HG03432 (cell line): Measurements from ENCODE around the gene VSTM2B.

Experiments used
- ATAC-seq: cut with Tn5 transposase; IDR thresholded peaks from one replicate; pipeline ENCODE4 v1.9.1; 2021; ENCODE audit warnings: mild to moderate bottlenecking, moderate library complexity; ENCODE audit not compliant: unreplicated experiment

VSTM2B gene

DNA sequence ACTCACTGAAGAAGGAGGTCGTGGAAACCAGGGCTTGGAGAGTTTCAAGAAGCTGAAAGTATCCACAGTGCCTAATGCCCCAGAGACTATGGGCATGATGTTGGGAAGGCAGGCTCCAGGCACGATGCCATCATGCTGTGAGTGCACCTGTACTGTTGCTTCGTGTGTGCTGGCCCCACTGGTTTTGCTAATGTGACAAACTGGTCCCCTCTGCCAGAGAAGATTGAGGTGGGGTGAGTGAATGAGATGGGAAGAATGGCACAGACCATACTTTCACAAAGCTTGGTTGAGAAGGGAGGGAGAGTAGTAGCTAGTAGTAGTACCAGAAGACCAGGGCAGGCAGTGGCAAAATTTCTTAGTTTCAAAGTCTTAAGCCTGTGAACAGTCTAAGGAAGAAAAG is 61.3 kb downstream of the VSTM2B start:
- peak; percentile 7 for ATAC-seq

GRCh38 chr19:29587518-29587986 is 61.8 kb downstream of the VSTM2B start:
- peak; percentile 97 for ATAC-seq

GRCh38 chr19:29588095-29588494 is 62.3 kb downstream of the VSTM2B start:
- ATAC-seq: no peak

GRCh38 chr19:29590278-29590677 is 64.5 kb downstream of the VSTM2B start:
- ATAC-seq: no peak

DNA sequence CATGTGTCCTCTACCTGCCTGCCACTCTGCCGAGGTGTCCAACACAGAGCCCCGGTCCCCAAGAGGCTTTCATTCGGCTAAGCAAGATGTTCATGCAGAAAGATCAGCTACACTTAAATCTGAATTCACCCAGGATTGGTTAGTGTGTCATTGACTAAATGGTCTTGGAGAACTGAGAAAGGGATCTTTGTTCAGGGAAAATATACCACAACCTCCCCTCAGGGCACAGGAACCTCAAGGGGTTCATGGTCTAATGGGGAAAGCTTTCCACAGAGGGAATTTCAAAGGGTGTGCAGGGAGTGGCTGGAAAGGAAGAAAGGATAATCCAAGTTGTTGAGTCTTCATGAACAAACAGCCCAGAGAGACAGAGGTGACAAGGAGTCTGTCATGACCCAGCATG is 65.9 kb downstream of the VSTM2B start:
- no peak for ATAC-seq

- ATAC-seq: no peak
Observed at GRCh38 chr19:29593869-29594268, 68.1 kb downstream of the VSTM2B start.

DNA sequence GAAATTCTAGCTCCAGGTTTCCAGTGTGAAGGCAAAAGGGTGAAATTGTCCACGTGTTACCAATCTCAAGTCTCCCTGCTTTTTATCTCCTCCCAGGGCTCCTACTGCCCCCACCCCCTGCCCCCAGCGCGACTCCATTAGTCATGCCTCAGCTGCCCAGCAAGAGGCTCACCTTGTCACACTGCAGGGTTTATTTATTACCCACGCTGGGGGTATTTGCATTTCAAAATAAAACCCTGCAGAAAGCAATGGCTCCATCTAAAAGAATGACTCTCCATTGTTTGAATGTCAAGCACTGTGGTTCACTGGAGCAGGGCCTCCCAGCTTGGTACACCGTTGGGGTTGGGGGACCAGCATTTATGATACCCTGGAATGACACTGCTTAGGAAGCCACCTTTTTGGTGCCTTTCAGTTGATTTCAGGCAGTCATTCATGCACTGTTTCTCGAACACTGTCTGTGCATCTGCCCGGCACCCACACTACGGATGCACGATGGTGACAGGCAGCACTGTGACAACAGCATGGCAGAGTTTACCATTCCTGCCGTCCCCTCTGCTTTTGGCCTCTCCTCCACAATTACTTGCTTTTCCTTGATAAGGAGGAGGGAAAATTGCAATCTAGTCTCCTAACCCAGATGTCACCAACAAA is 70.4 kb downstream of the VSTM2B start:
- ATAC-seq: no peak

DNA sequence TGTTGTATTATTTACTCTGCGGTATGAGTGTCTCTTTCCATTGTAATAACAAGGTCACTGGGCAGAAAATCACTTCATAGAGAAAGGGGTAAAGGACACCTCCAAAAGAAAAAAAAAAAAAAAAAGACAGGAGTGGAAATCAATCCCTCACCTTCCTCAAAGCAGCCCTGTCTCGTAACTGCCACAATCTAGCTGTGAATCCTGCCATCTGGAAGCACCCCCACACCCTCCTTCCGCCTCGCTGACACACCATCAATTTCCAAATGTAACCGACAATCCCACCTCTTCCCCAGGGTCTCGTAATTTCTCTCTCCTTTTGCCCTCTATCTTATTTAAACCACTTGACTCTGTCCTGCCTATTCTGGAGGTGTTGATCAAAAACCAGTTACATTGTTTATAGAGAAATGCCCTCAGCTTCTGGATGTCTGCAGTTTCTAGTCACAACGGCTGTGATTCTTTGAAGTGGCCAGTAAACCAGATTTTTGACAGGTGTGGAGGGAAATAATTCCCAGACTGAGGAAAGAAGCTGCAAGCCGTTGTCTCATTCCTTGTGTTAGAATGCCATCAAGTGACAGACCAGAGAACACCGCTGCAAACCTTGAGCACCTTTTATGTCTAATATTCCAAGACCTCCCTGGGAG is 71.2 kb downstream of the VSTM2B start:
- ATAC-seq: no peak

DNA sequence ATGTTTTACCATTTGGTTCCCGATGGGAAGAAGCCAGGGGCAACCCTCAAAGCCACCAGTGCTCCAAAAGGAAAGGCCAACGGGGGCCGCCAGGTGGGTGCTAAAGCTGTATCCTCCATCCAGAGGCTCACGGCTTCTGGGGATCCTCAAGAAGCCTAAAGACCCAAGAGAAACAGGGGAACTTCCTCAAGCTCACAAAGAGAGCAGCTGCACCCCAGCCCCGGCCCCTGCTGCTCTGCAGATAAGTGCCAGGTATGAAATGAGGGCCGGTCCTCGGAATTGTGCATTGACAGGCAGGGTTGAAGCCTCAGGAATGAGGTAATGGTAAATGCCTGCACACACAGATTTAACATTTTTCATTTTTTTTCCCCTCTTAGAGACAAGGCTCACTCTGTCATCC is 72.2 kb downstream of the VSTM2B start:
- no peak for ATAC-seq

- ATAC-seq: no peak
Observed at GRCh38 chr19:29598496-29598895, 72.7 kb downstream of the VSTM2B start.

DNA sequence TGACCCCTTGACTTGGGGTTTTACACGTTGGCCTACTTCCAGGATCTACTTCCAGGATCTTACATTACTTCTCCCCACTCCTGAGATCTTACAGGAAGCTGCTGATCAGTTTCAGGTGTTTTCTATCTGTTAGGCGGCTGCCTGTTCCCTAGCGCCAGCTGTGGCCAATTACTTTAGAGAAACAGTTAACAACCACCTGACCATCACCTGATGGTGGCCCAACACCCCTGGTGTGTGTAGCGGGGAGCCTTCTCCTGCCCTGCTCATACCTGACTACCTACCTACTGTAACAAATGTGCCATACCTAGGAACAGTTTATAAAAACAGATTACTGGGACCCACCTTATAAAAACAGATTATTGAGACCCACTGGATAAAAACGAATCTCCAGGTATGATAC is 77.5 kb downstream of the VSTM2B start:
- ATAC-seq: no peak

GRCh38 chr19:29605653-29606419 is 80.0 kb downstream of the VSTM2B start, which contains the start of gene POP4:
POP4 (plus strand) TSS chr19:29606283; CDS start chr19:29606319, 36 bp downstream.
- ATAC-seq: peak; percentile 78

- ATAC-seq: no peak
Observed at GRCh38 chr19:29606420-29606747, 80.6 kb downstream of the VSTM2B start.

DNA sequence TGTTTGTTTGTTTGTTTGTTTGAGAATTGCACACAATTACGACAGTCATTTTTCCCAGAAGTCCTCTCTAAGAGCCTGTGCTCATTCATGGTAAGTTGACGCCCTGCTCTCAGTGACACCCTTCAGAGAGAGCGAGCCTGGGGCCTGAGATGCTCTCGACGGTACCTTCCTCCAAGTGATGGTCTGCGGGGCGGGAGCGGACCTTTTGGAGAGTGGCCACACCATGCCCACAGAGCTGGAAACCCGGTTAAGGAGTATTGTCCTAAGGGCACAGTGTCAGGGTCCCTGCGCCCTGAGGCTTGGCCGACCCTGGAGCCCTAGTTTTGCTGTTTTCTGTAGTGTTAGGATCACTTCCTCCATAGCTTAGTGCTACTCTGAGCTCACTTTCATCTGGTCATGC is 83.8 kb downstream of the VSTM2B start:
- no peak for ATAC-seq

DNA sequence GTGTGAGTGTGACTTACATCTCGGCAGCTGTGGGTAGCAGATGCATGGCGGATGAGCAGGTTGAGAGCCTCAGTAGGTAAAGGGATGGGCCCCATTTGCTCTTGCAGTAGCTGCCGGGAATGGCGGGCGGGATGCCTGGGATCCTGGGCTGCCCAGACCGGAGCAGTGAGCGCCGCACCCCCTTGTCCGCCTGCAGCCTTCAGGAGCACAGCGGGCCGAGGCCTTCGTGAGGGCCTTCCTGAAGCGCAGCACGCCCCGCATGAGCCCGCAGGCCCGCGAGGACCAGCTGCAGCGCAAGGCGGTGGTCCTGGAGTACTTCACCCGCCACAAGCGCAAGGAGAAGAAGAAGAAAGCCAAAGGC is 84.4 kb downstream of the VSTM2B start:
- ATAC-seq: no peak

DNA sequence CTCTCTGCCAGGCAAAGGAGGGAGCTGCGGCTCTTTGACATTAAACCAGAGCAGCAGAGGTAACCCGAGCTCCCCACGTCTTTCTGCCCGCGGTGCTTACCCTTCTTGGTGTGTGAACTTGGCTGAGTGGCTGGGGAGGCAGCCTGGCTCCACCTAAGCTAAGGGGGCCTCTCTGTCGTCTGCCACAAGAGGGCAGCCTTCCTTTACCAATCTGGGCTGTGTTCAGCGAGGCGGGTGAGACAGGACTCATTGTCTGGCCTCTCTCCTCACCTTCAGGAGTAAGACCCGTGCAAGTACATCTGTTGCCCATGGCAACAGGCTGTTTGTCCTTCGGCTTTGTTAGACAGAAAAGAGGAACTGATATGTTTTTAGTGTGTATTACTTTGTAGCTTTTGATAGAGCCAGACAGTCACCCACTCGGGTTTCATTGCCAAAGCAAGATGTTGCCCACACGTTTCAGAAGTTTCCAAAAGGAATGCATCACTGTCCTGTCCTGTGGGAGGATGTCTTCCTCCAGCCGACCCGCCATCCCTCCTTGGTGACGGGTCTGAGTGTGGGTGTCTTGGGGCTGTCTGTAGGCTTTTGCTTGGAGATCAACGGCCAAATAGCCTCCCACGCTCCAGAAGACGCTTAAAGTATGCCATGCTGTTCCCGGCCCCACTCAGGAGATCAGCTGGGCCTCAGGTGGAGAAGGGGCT is 84.9 kb downstream of the VSTM2B start:
- ATAC-seq: peak; percentile 71

GRCh38 chr19:29612121-29612520 is 86.3 kb downstream of the VSTM2B start:
- ATAC-seq: no peak

GRCh38 chr19:29612801-29613595 is 87.2 kb downstream of the VSTM2B start:
- ATAC-seq: no peak

GRCh38 chr19:29614046-29614445 is 88.3 kb downstream of the VSTM2B start:
- ATAC-seq: no peak
